ENCODE results near the gene GSE1. TPM values are rescaled to one million over a fixed set of nuclear protein-coding genes. Genes with fewer than 3 reads are reported as not detected.

Gene GSE1
- total and polyA plus RNA-seq, 2 experiments from 2014 or later = 32.4 to 135 TPM

GRCh38 chr16:85642762-85643358 lies 29.7 kb downstream of the GSE1 start (continued):
- TF ChIP-seq, protein P1, sequence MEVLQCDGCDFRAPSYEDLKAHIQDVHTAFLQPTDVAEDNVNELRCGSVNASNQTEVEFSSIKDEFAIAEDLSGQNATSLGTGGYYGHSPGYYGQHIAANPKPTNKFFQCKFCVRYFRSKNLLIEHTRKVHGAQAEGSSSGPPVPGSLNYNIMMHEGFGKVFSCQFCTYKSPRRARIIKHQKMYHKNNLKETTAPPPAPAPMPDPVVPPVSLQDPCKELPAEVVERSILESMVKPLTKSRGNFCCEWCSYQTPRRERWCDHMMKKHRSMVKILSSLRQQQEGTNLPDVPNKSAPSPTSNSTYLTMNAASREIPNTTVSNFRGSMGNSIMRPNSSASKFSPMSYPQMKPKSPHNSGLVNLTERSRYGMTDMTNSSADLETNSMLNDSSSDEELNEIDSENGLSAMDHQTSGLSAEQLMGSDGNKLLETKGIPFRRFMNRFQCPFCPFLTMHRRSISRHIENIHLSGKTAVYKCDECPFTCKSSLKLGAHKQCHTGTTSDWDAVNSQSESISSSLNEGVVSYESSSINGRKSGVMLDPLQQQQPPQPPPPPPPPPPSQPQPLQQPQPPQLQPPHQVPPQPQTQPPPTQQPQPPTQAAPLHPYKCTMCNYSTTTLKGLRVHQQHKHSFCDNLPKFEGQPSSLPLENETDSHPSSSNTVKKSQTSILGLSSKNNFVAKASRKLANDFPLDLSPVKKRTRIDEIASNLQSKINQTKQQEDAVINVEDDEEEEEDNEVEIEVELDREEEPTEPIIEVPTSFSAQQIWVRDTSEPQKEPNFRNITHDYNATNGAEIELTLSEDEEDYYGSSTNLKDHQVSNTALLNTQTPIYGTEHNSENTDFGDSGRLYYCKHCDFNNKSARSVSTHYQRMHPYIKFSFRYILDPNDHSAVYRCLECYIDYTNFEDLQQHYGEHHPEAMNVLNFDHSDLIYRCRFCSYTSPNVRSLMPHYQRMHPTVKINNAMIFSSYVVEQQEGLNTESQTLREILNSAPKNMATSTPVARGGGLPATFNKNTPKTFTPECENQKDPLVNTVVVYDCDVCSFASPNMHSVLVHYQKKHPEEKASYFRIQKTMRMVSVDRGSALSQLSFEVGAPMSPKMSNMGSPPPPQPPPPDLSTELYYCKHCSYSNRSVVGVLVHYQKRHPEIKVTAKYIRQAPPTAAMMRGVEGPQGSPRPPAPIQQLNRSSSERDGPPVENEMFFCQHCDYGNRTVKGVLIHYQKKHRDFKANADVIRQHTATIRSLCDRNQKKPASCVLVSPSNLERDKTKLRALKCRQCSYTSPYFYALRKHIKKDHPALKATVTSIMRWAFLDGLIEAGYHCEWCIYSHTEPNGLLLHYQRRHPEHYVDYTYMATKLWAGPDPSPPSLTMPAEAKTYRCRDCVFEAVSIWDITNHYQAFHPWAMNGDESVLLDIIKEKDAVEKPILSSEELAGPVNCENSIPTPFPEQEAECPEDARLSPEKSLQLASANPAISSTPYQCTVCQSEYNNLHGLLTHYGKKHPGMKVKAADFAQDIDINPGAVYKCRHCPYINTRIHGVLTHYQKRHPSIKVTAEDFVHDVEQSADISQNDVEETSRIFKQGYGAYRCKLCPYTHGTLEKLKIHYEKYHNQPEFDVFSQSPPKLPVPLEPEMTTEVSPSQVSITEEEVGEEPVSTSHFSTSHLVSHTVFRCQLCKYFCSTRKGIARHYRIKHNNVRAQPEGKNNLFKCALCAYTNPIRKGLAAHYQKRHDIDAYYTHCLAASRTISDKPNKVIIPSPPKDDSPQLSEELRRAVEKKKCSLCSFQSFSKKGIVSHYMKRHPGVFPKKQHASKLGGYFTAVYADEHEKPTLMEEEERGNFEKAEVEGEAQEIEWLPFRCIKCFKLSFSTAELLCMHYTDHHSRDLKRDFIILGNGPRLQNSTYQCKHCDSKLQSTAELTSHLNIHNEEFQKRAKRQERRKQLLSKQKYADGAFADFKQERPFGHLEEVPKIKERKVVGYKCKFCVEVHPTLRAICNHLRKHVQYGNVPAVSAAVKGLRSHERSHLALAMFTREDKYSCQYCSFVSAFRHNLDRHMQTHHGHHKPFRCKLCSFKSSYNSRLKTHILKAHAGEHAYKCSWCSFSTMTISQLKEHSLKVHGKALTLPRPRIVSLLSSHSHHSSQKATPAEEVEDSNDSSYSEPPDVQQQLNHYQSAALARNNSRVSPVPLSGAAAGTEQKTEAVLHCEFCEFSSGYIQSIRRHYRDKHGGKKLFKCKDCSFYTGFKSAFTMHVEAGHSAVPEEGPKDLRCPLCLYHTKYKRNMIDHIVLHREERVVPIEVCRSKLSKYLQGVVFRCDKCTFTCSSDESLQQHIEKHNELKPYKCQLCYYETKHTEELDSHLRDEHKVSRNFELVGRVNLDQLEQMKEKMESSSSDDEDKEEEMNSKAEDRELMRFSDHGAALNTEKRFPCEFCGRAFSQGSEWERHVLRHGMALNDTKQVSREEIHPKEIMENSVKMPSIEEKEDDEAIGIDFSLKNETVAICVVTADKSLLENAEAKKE (CRISPR knock-in tag; IDR thresholded peaks at IDR 0.05) = no peak
- TF ChIP-seq NANOG (IDR thresholded peaks at IDR 0.05; ENCODE audit: borderline replicate concordance) = no peak
- no peak for TF ChIP-seq EZH2phosphoT487 (IDR thresholded peaks at IDR 0.05; ENCODE audit: unreplicated experiment)
- TF ChIP-seq POLR2AphosphoS5 (IDR thresholded peaks at IDR 0.05; ENCODE audit: low read depth) = no peak

- no peak overlapping the region for H3K4me3 ChIP-seq
- H3K36me3 ChIP-seq (ENCODE audit: insufficient read depth) = no peaks in the 10 kb centered on the region
- peaks cover 5% of the 10 kb centered on the region for H3K36me3 Mint-ChIP-seq (ENCODE audit: low read depth)
- H3K4me3 Mint-ChIP-seq = no peak overlapping the region
- H3K27me3 ChIP-seq (ENCODE audit: insufficient read depth) = no peaks in the 10 kb centered on the region
- H3K4me1 Mint-ChIP-seq = peaks cover 4% of the 10 kb centered on the region; the same call in 2 of the 3 replicates
- H3K9me3 Mint-ChIP-seq = no peaks in the 10 kb centered on the region
- no peaks in the 10 kb centered on the region for H3F3A ChIP-seq (replicated peaks; ENCODE audit: low read depth)
- peaks cover 23% of the 10 kb centered on the region for H4K20me1 ChIP-seq (replicated peaks; ENCODE audit: insufficient read depth)
- no peak overlapping the region for H3K27ac ChIP-seq (ENCODE audit: low read depth)
- no peak overlapping the region for H3K27ac Mint-ChIP-seq
- no peak overlapping the region for H3K4me2 ChIP-seq
- H2AFZ ChIP-seq = no peak overlapping the region
- peaks cover 79% of the 10 kb centered on the region for H3K79me2 ChIP-seq (replicated peaks; ENCODE audit: insufficient read depth)
- H3K27me3 Mint-ChIP-seq (ENCODE audit: insufficient read depth, low read depth, poor library complexity) = peaks cover 13% of the 10 kb centered on the region
- H3K9me2 ChIP-seq (ENCODE audit: insufficient read depth) = no peaks in the 10 kb centered on the region
- DNase-seq (ENCODE audit: low spot score) = no peak
- no peaks in the 10 kb centered on the region for H3K4me1 ChIP-seq (ENCODE audit: insufficient read depth)
- ATAC-seq = no peak
- TF ChIP-seq NANOG (IDR thresholded peaks at IDR 0.05; ENCODE audit: borderline replicate concordance) (no peak), REST (IDR thresholded peaks at IDR 0.05; ENCODE audit: unreplicated experiment) (no peak), POLR2AphosphoS5 (IDR thresholded peaks at IDR 0.05; ENCODE audit: low read depth) (no peak)
- TF ChIP-seq, protein P1 (CRISPR knock-in tag; IDR thresholded peaks at IDR 0.05) = no peak
Measured at GRCh38 chr16:85643631-85644030, 30.5 kb downstream of the GSE1 start.
